PC-3 (cell line): ENCODE data around the gene MBOAT1. TPM values are rescaled to one million over a fixed set of nuclear protein-coding genes. Genes with fewer than 3 reads are reported as not detected.

ENCODE experiments used
- ATAC-seq: fragments of 200-7000 bp; cut with Tn5 transposase; 2 replicates; pipeline ENCODE4 v1.9.1; 2020; ENCODE audit warnings: mild to moderate bottlenecking, moderate library complexity
- BruUV-seq: library from RNA; stranded (reverse); fragments of 400-500 nt; replicated peaks from 2 replicates; lab custom pipeline; 2021; lab: Mats Ljungman, UMichigan
- CTCF ChIA-PET: fragments of 300-600 bp; sonication (Branson Sonifier 250); formaldehyde crosslinking; loops from one replicate; lab custom pipeline; 2022; ENCODE audit warnings: antibody characterized with exemption; lab: Charles Lee
- POLR2A ChIA-PET: fragments of 300-600 bp; sonication (Branson Sonifier 250); formaldehyde crosslinking; loops from one replicate; lab custom pipeline; 2022; ENCODE audit warnings: antibody characterized with exemption; ENCODE audit not compliant: unreplicated experiment; lab: Charles Lee
- DNase-seq: peaks from one replicate; pipeline ENCODE4 v3.0.0-alpha.2; 2015
- H2AFZ ChIP-seq: fragments of 300-600 bp; sonication (generic); 2 replicates; pipeline ENCODE4 v1.6.0; 2016; ENCODE audit warnings: antibody characterized with exemption, low read length
- H3F3A ChIP-seq: fragments of 300-600 bp; sonication (generic); one replicate; pipeline ENCODE4 v1.6.0; 2017; ENCODE audit warnings: antibody characterized with exemption, low read length, control low read depth, mild to moderate bottlenecking; ENCODE audit not compliant: unreplicated experiment
- H3K27ac ChIP-seq: fragments of 300-600 bp; sonication (generic); 2 replicates; pipeline ENCODE4 v1.5.1; 2016; ENCODE audit warnings: mild to moderate bottlenecking, low read length
- H3K27me3 ChIP-seq: fragments of 300-600 bp; sonication (generic); 2 replicates; pipeline ENCODE4 v1.6.1; 2016; ENCODE audit warnings: low read length, mixed read lengths
- H3K36me3 ChIP-seq: fragments of 300-600 bp; sonication (generic); 2 replicates; pipeline ENCODE4 v1.6.1; 2016; ENCODE audit warnings: low read depth, mixed run types, low read length, mixed read lengths
- H3K4me1 ChIP-seq: fragments of 300-600 bp; sonication (generic); 2 replicates; pipeline ENCODE4 v1.5.1; 2016; ENCODE audit warnings: low read length; ENCODE audit not compliant: insufficient read depth
- H3K4me2 ChIP-seq: fragments of 300-600 bp; sonication (generic); 2 replicates; pipeline ENCODE4 v1.6.0; 2016; ENCODE audit warnings: low read length
- H3K4me3 ChIP-seq: fragments of 300-600 bp; sonication (generic); 2 replicates; pipeline ENCODE4 v1.5.1; 2016; ENCODE audit warnings: mild to moderate bottlenecking, low read length, mixed read lengths
- H3K79me2 ChIP-seq: fragments of 300-600 bp; sonication (generic); 2 replicates; pipeline ENCODE4 v1.6.1; 2017; ENCODE audit warnings: low read length, mixed read lengths
- H3K9ac ChIP-seq: fragments of 300-600 bp; sonication (generic); 2 replicates; pipeline ENCODE4 v1.6.0; 2016; ENCODE audit warnings: mild to moderate bottlenecking, low read length
- H3K9me2 ChIP-seq: fragments of 300-600 bp; sonication (generic); replicated peaks from 2 replicates; pipeline ENCODE4 v1.6.1; 2016; ENCODE audit warnings: mixed run types, low read length, mixed read lengths
- H3K9me3 ChIP-seq: fragments of 300-600 bp; sonication (generic); 2 replicates; pipeline ENCODE4 v1.6.1; 2016; ENCODE audit warnings: low read length, mixed read lengths
- H4K20me1 ChIP-seq: fragments of 300-600 bp; sonication (generic); 2 replicates; pipeline ENCODE4 v1.6.1; 2016; ENCODE audit warnings: low read length, mixed read lengths
- EZH2 ChIP-seq: fragments of 300-600 bp; sonication (generic); IDR thresholded peaks from one replicate; pipeline ENCODE4 v1.6.1; 2017; ENCODE audit warnings: antibody characterized with exemption, mild to moderate bottlenecking, low read length; ENCODE audit not compliant: unreplicated experiment
- EZH2phosphoT487 ChIP-seq: fragments of 300-600 bp; sonication (generic); IDR thresholded peaks from 2 replicates; pipeline ENCODE4 v1.6.1; 2018; ENCODE audit warnings: mild to moderate bottlenecking, antibody characterized with exemption, low read length, borderline replicate concordance
- intact Hi-C: fragments of 100-400 bp; cut with micrococcal nuclease; formaldehyde crosslinking; loops from 2 replicates; pipeline ENCODE4 v1.9.0; 2023
- total RNA-seq: library from RNA; depleted of rRNA; stranded (reverse); fragments of >200 nt; gene quantifications from 2 replicates; pipeline ENCODE4 v1.2.3, GENCODE V29; 2014
- TF ChIP-seq, protein P1 (sequence below): fragments of 300-600 bp; sonication (generic); conservative IDR thresholded peaks from 2 replicates; pipeline ENCODE4 v1.5.1; 2017; ENCODE audit warnings: antibody characterized with exemption, low read depth, mild to moderate bottlenecking, low read length

The MBOAT1 gene
- total RNA-seq, 1 experiment from 2014 or later = 8.4 TPM

DNA sequence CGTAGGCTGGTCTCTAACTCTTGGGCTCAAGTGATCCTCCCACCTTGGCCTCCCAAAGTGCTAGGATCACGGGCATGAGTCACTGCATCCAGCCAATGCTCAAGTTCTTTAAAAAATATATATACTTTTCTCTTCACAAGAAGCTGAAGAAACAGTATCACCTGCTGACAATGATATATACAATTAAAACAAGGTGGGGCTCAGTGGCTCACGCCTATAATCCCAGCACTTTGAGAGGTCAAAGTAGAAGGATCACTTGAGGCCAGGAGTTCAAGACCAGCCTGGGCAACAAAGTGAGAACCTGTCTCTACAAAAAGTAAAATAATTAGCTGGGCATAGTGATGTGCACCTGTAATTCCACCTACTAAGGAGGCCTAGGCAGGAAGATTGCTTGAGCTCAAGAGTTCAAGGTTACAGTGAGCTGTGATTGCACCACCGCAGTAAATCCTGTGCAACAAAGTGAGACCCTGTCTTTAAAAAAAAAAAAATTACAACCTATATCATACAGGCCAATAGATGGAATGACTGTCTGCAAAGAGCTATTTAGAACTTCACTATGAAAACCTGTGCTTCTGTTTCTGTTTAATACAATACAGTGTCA lies 36.4 kb downstream of the MBOAT1 start:
- 0 out of 2 replicates have a peak, but pooled peaks cover 3% of the 10 kb centered on the region for H3K4me1 ChIP-seq
- no peak overlapping the region for H3K4me2 ChIP-seq
- BruUV-seq = no TSS peak
- no peaks in the 10 kb centered on the region for H3K36me3 ChIP-seq
- DNase-seq (no peak), ATAC-seq (no peak)
- intact Hi-C loops = no loop called here
- H3K79me2 ChIP-seq = no peaks in the 10 kb centered on the region
- H3K27ac ChIP-seq = no peak overlapping the region
- POLR2A ChIA-PET = no interaction called here
- TF ChIP-seq EZH2 (no peak), EZH2phosphoT487 (no peak)
- TF ChIP-seq, protein P1, sequence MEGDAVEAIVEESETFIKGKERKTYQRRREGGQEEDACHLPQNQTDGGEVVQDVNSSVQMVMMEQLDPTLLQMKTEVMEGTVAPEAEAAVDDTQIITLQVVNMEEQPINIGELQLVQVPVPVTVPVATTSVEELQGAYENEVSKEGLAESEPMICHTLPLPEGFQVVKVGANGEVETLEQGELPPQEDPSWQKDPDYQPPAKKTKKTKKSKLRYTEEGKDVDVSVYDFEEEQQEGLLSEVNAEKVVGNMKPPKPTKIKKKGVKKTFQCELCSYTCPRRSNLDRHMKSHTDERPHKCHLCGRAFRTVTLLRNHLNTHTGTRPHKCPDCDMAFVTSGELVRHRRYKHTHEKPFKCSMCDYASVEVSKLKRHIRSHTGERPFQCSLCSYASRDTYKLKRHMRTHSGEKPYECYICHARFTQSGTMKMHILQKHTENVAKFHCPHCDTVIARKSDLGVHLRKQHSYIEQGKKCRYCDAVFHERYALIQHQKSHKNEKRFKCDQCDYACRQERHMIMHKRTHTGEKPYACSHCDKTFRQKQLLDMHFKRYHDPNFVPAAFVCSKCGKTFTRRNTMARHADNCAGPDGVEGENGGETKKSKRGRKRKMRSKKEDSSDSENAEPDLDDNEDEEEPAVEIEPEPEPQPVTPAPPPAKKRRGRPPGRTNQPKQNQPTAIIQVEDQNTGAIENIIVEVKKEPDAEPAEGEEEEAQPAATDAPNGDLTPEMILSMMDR = no peak
- CTCF ChIA-PET = no interaction called here
- H3F3A ChIP-seq = no peaks in the 10 kb centered on the region
- H3K9me2 ChIP-seq = no peaks in the 10 kb centered on the region
- no peaks in the 10 kb centered on the region for H3K9me3 ChIP-seq
- H3K9ac ChIP-seq = no peak overlapping the region
- no peaks in the 10 kb centered on the region for H4K20me1 ChIP-seq
- no peak overlapping the region for H2AFZ ChIP-seq
- H3K4me3 ChIP-seq = no peak overlapping the region
- H3K27me3 ChIP-seq = no peaks in the 10 kb centered on the region

DNA sequence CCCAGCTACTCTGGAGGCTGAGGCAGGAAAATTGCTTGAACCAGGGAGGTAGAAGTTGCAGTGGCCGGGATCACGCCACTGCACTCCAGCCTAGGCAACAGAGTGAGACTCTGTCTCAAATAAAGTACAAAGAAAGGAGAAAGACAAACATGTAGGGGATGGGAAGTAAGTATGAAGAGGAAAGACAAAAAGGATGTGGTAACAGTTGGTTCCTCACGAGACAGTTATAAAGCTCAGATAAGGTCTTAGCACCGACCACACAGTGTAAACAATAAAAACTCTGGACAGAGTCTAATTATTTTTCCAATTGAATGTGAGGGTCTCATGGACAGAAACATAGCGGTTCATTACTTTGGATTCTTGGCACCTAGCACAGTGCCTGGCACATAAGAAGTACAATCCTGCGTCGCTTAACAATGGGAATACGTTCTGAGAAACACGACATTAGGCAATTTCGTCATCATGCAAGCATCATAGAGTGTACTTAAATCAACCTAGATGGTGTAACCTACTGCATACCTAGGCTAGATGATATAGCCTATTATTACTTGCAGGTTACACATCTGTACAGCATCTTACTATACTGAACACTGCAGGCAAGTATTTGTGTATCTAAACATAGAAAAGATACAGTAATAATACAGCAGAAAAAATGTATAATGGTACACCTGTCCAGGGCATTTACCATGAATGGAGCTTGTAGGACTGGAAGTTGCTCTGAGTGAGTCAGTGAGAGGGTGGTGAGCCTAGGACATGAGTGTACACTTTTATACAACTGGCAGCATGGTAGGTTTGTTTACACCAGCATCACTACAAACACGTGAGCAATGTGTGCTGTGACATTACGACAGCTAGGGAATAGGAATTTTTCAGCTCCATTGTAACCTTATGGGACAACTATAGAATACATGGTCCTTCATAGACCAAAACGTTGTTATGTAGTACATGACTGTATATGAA lies 38.2 kb downstream of the MBOAT1 start:
- H2AFZ ChIP-seq = no peak overlapping the region
- H3K9me2 ChIP-seq = no peaks in the 10 kb centered on the region
- no peak overlapping the region for H3K4me2 ChIP-seq
- POLR2A ChIA-PET = no interaction called here
- H3K9me3 ChIP-seq = no peaks in the 10 kb centered on the region
- ATAC-seq (peak; percentile 35), DNase-seq (peak; percentile 52)
- H3K4me3 ChIP-seq = no peak overlapping the region
- no peaks in the 10 kb centered on the region for H3K27me3 ChIP-seq
- CTCF ChIA-PET = no interaction called here
- H3K9ac ChIP-seq = no peak overlapping the region
- H3F3A ChIP-seq = no peaks in the 10 kb centered on the region
- BruUV-seq = no TSS peak
- no peaks in the 10 kb centered on the region for H4K20me1 ChIP-seq
- H3K36me3 ChIP-seq = no peaks in the 10 kb centered on the region
- H3K4me1 ChIP-seq = 0 out of 2 replicates have a peak, but pooled peaks cover 3% of the 10 kb centered on the region
- no peak overlapping the region for H3K27ac ChIP-seq
- no peaks in the 10 kb centered on the region for H3K79me2 ChIP-seq
- TF ChIP-seq, protein P1 = no peak
- TF ChIP-seq EZH2 (no peak), EZH2phosphoT487 (no peak)
- intact Hi-C loops = no loop called here
